HEK293 (cell line): ENCODE data around the gene IMPG1.

Experiments
- ZBTB1 ChIP-seq: fragments of 450-650 bp; formaldehyde crosslinking; IDR thresholded peaks from 2 replicates; pipeline ENCODE4 v1.5.1; 2016; ENCODE audit warnings: missing biosample characterization, missing genetic modification characterization
- ZNF664 ChIP-seq: fragments of 450-650 bp; formaldehyde crosslinking; IDR thresholded peaks from 2 replicates; pipeline ENCODE4 v1.5.1; 2016; ENCODE audit warnings: missing biosample characterization, missing genetic modification characterization
- TF ChIP-seq, protein P1 (sequence below): fragments of 450-650 bp; formaldehyde crosslinking; IDR thresholded peaks from 2 replicates; pipeline ENCODE4 v1.5.1; 2016; ENCODE audit warnings: missing biosample characterization, missing genetic modification characterization

- TF ChIP-seq, protein P1, sequence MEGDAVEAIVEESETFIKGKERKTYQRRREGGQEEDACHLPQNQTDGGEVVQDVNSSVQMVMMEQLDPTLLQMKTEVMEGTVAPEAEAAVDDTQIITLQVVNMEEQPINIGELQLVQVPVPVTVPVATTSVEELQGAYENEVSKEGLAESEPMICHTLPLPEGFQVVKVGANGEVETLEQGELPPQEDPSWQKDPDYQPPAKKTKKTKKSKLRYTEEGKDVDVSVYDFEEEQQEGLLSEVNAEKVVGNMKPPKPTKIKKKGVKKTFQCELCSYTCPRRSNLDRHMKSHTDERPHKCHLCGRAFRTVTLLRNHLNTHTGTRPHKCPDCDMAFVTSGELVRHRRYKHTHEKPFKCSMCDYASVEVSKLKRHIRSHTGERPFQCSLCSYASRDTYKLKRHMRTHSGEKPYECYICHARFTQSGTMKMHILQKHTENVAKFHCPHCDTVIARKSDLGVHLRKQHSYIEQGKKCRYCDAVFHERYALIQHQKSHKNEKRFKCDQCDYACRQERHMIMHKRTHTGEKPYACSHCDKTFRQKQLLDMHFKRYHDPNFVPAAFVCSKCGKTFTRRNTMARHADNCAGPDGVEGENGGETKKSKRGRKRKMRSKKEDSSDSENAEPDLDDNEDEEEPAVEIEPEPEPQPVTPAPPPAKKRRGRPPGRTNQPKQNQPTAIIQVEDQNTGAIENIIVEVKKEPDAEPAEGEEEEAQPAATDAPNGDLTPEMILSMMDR, result no peak
- TF ChIP-seq ZNF664, result no peak
- no peak for TF ChIP-seq ZBTB1 (tag by site-specific recombination)
Measured at GRCh38 chr6:75882734-75883133, 189.7 kb downstream of the IMPG1 start.
